SU-DHL-6 (cell line): ENCODE measurements around the gene PNMA8C.

Source experiments
- H2AFZ ChIP-seq: fragments of 200-600 bp; sonication (generic); 2 replicates; pipeline ENCODE4 v1.6.1; 2014; ENCODE audit warnings: low read depth, mild to moderate bottlenecking, moderate library complexity, mixed read lengths, antibody characterized with exemption, low read length; ENCODE audit not compliant: severe bottlenecking
- H3F3A ChIP-seq: fragments of 200-600 bp; shearing (Covaris generic); 2 replicates; pipeline ENCODE4 v1.6.0; 2016; ENCODE audit warnings: antibody characterized with exemption, mild to moderate bottlenecking; ENCODE audit not compliant: insufficient read depth
- H3K27ac ChIP-seq: fragments of 200-600 bp; sonication (generic); 2 replicates; pipeline ENCODE4 v1.5.1; 2016; ENCODE audit warnings: low read depth, mild to moderate bottlenecking, low read length, moderate library complexity, mixed read lengths
- H3K27me3 ChIP-seq: fragments of 200-600 bp; sonication (generic), shearing (Covaris generic); 2 replicates; pipeline ENCODE4 v1.6.0; 2014; ENCODE audit warnings: mild to moderate bottlenecking, low read length
- H3K36me3 ChIP-seq: fragments of 200-600 bp; sonication (generic); 2 replicates; pipeline ENCODE4 v1.6.1; 2014; ENCODE audit warnings: mild to moderate bottlenecking, low read length, mixed read lengths
- H3K4me2 ChIP-seq: fragments of 300-600, 200-600 bp; shearing (Covaris generic), sonication (generic); 2 replicates; pipeline ENCODE4 v1.6.0; 2014; ENCODE audit warnings: low read length, low read depth, mild to moderate bottlenecking; ENCODE audit not compliant: poor library complexity, severe bottlenecking
- H3K4me3 ChIP-seq: fragments of 200-600 bp; sonication (generic); 2 replicates; pipeline ENCODE4 v1.5.1; 2014; ENCODE audit warnings: antibody characterized with exemption, low read length, mild to moderate bottlenecking, mixed read lengths; ENCODE audit not compliant: insufficient read depth, poor library complexity, severe bottlenecking
- H3K79me2 ChIP-seq: fragments of 200-600 bp; sonication (generic); 2 replicates; pipeline ENCODE4 v1.6.1; 2014; ENCODE audit warnings: mild to moderate bottlenecking, low read length, moderate library complexity; ENCODE audit not compliant: insufficient read depth
- H3K9ac ChIP-seq: fragments of 200-600 bp; sonication (generic); 2 replicates; pipeline ENCODE4 v1.7.0; 2014; ENCODE audit warnings: mild to moderate bottlenecking, low read length
- H3K9me2 ChIP-seq: fragments of 200-600 bp; sonication (generic); replicated peaks from 2 replicates; pipeline ENCODE4 v1.6.1; 2014; ENCODE audit warnings: low read length; ENCODE audit not compliant: insufficient read depth
- H3K9me3 ChIP-seq: fragments of 200-600 bp; sonication (generic); 2 replicates; pipeline ENCODE4 v1.6.1; 2014; ENCODE audit warnings: low read length, mixed read lengths; ENCODE audit not compliant: insufficient read depth
- H4K20me1 ChIP-seq: fragments of 200-600 bp; sonication (generic); 2 replicates; pipeline ENCODE4 v1.6.1; 2014; ENCODE audit warnings: low read depth, mild to moderate bottlenecking, antibody characterized with exemption, low read length, moderate library complexity, mixed read lengths
- CTCF ChIP-seq: fragments of 200-600 bp; sonication (generic); IDR thresholded peaks from one replicate; pipeline ENCODE4 v1.5.1; 2017; ENCODE audit warnings: antibody characterized with exemption, mild to moderate bottlenecking, low read length, moderate library complexity; ENCODE audit not compliant: insufficient read depth, poor library complexity, severe bottlenecking
- EZH2phosphoT487 ChIP-seq: fragments of 200-600 bp; sonication (generic), shearing (Covaris generic); conservative IDR thresholded peaks from 2 replicates; pipeline ENCODE4 v1.6.1; 2018; ENCODE audit warnings: mild to moderate bottlenecking, antibody characterized with exemption, low read length, moderate library complexity, mixed read lengths

The PNMA8C gene

GRCh38 chr19:46470376-46470775 lies 41.6 kb upstream of the PNMA8C start:
- Histone ChIP-seq H3K4me3 (no peak overlapping the region), H3K36me3 (no peaks in the 10 kb centered on the region), H3K4me2 (no peak overlapping the region), H3F3A (peaks cover 24% of the 10 kb centered on the region), H4K20me1 (no peaks in the 10 kb centered on the region), H2AFZ (no peak overlapping the region), H3K9me3 (no peaks in the 10 kb centered on the region), H3K9me2 (no peaks in the 10 kb centered on the region), H3K27me3 (no peaks in the 10 kb centered on the region), H3K79me2 (no peaks in the 10 kb centered on the region), H3K27ac (no peak overlapping the region), H3K9ac (no peak overlapping the region)
- TF ChIP-seq CTCF (no peak), EZH2phosphoT487 (no peak)

- H4K20me1 ChIP-seq, result no peaks in the 10 kb centered on the region
- peaks cover 31% of the 10 kb centered on the region for H3F3A ChIP-seq
- H3K79me2 ChIP-seq, result no peaks in the 10 kb centered on the region
- no peaks in the 10 kb centered on the region for H3K27me3 ChIP-seq
- TF ChIP-seq CTCF (no peak), EZH2phosphoT487 (no peak)
- no peak overlapping the region for H3K4me3 ChIP-seq
- no peaks in the 10 kb centered on the region for H3K36me3 ChIP-seq
- no peaks in the 10 kb centered on the region for H3K9me3 ChIP-seq
- H3K9ac ChIP-seq, result no peak overlapping the region
- H3K4me2 ChIP-seq, result no peak overlapping the region
- no peak overlapping the region for H3K27ac ChIP-seq
- no peak overlapping the region for H2AFZ ChIP-seq
- no peaks in the 10 kb centered on the region for H3K9me2 ChIP-seq
These were observed 40.9 kb upstream of the PNMA8C start for GRCh38 chr19:46469541-46470185.

GRCh38 chr19:46466536-46467196 lies 37.9 kb upstream of the PNMA8C start:
- Histone ChIP-seq H4K20me1 (no peaks in the 10 kb centered on the region), H3K4me3 (no peak overlapping the region), H3K9me2 (no peaks in the 10 kb centered on the region), H3K27me3 (no peaks in the 10 kb centered on the region), H3K9ac (peak overlapping the region; percentile 48), H2AFZ (no peak overlapping the region), H3K9me3 (no peaks in the 10 kb centered on the region), H3K4me2 (peak overlapping the region; percentile 62), H3K36me3 (no peaks in the 10 kb centered on the region), H3K79me2 (no peaks in the 10 kb centered on the region), H3F3A (peaks cover 44% of the 10 kb centered on the region), H3K27ac (peak overlapping the region; percentile 96)
- TF ChIP-seq EZH2phosphoT487 (no peak), CTCF (no peak)
